ENCODE measurements around the gene TIMM29. TPM values are rescaled to one million over a fixed set of nuclear protein-coding genes. Genes with fewer than 3 reads are reported as not detected.

The TIMM29 gene
- total and polyA plus RNA-seq, 2 of the 13 experiments (the other 11 are each of a cell fraction or from before 2014, with no cell fraction given): 7.1 to 33.8 TPM

- TF ChIP-seq ZNF318 (CRISPR knock-in tag; IDR thresholded peaks at IDR 0.05) (0 out of 2 replicates have a peak, but pooled peaks have one; percentile 51), BRCA1 (CRISPR knock-in tag; IDR thresholded peaks at IDR 0.05) (peak; percentile 57; the same call in 1 of the 2 replicates), ZNF503 (CRISPR knock-in tag; IDR thresholded peaks at IDR 0.05) (no peak), FLYWCH1 (CRISPR knock-in tag; IDR thresholded peaks at IDR 0.05) (no peak), THRA (CRISPR knock-in tag; IDR thresholded peaks at IDR 0.05; ENCODE audit: borderline replicate concordance) (peak; percentile 37; the same call in 1 of the 2 replicates), TRIM22 (IDR thresholded peaks at IDR 0.05) (no peak), ATF4 (CRISPR knock-in tag; IDR thresholded peaks at IDR 0.05) (0 out of 4 replicates have a peak, but pooled peaks of 1 of the 2 experiments have one; percentile 40), PHF8 (CRISPR knock-in tag; IDR thresholded peaks at IDR 0.05) (peak; percentile 98), HNF4G (IDR thresholded peaks at IDR 0.05; ENCODE audit: borderline replicate concordance, low read depth, low read length) (no peak; the same call in 1 of the 2 replicates), HNF4G (CRISPR knock-in tag; IDR thresholded peaks at IDR 0.05; ENCODE audit: borderline replicate concordance, low read depth) (no peak), REPIN1 (CRISPR knock-in tag; IDR thresholded peaks at IDR 0.05; ENCODE audit: borderline replicate concordance, low read depth) (0 out of 2 replicates have a peak, but pooled peaks have one; percentile 64), ZNF816 (CRISPR knock-in tag; IDR thresholded peaks at IDR 0.05; ENCODE audit: borderline replicate concordance) (no peak; the same call in 1 of the 2 replicates), JUND (CRISPR knock-in tag; IDR thresholded peaks at IDR 0.05) (no peak), KLF11 (CRISPR knock-in tag; IDR thresholded peaks at IDR 0.05) (peak; percentile 51; the same call in 1 of the 2 replicates)
Observed at GRCh38 chr19:10960314-10961072, 31.9 kb downstream of the TIMM29 start, which contains the start of gene SMARCA4 (continued).

Data from HepG2 (cell line).